HCT116 (cell line): ENCODE data around the gene EXOC4. TPM values are rescaled to one million over a fixed set of nuclear protein-coding genes. Genes with fewer than 3 reads are reported as not detected.

Experiments
- ATAC-seq: fragments of 200-7000 bp; cut with Tn5 transposase; 2 replicates; pipeline ENCODE4 v1.9.1; 2020; ENCODE audit warnings: mild to moderate bottlenecking, moderate library complexity
- BruUV-seq: library from RNA; stranded (reverse); fragments of 400-500 nt; replicated peaks from 2 replicates; lab custom pipeline; 2021; lab: Mats Ljungman, UMichigan
- CTCF ChIA-PET: fragments of 300-600 bp; sonication (Branson Sonifier 250); formaldehyde crosslinking; loops from one replicate; lab custom pipeline; 2021; ENCODE audit warnings: antibody characterized with exemption; lab: Charles Lee
- POLR2A ChIA-PET: fragments of 300-600, 350-600 bp; sonication (Branson Sonifier 250); formaldehyde crosslinking; loops from one replicate; lab custom pipeline; 2021; ENCODE audit warnings: antibody characterized with exemption; lab: Charles Lee
- RAD21 ChIA-PET, 2 experiments: fragments of 300-600 bp; sonication (Branson Sonifier 250); formaldehyde crosslinking; loops; one replicate each; lab custom pipeline; 2023; ENCODE audit warnings: low total read pairs in 2 of 2; ENCODE audit not compliant: uncharacterized antibody in 2 of 2, unreplicated experiment in 2 of 2, low non-redundant PET in 1 of 2; lab: Charles Lee
- DNase-seq: peaks from one replicate; pipeline ENCODE4 v3.0.0-alpha.2; 2010; ENCODE audit warnings: low read depth, low spot score
- H2AFZ ChIP-seq: fragments of 200-600 bp; shearing (Covaris generic), sonication (generic); 2 replicates; pipeline ENCODE4 v1.6.1; 2017; ENCODE audit warnings: low read depth, mixed run types, mixed read lengths, antibody characterized with exemption, low read length; ENCODE audit not compliant: poor library complexity, severe bottlenecking
- H3K27ac ChIP-seq: 2 replicates; pipeline ENCODE4 v1.5.1; 2012; ENCODE audit warnings: low read depth, low read length
- H3K27me3 ChIP-seq: fragments of 200-600 bp; sonication (generic); 2 replicates; pipeline ENCODE4 v1.6.1; 2016; ENCODE audit warnings: mixed run types, low read length, mixed read lengths; ENCODE audit not compliant: insufficient read depth
- H3K36me3 ChIP-seq, 2 experiments: fragments of 200-500 bp in 1 of 2; fragments of 200-600 bp in 1 of 2; sonication (Bioruptor generic) in 1 of 2; sonication (generic) in 1 of 2; 2 replicates each; pipeline versions ENCODE4 v1.5.1 to v1.6.1; 2014 to 2016; ENCODE audit warnings: low read length in 2 of 2, inconsistent platforms in 1 of 2, mixed read lengths in 1 of 2, mixed run types in 1 of 2; ENCODE audit not compliant: insufficient read depth in 2 of 2, control insufficient read depth in 1 of 2
- H3K4me1 ChIP-seq, 2 experiments: fragments of 200-600 bp in 1 of 2; sonication (generic) in 1 of 2; 2 replicates each; pipeline versions ENCODE4 v1.5.1 to v1.6.1; 2012 to 2017; ENCODE audit warnings: low read length in 2 of 2, inconsistent platforms in 1 of 2, mild to moderate bottlenecking in 1 of 2, mixed read lengths in 1 of 2, mixed run types in 1 of 2, moderate library complexity in 1 of 2; ENCODE audit not compliant: insufficient read depth in 2 of 2, control insufficient read depth in 1 of 2
- H3K4me2 ChIP-seq: fragments of 200-600 bp; sonication (generic); 2 replicates; pipeline ENCODE4 v1.6.1; 2017; ENCODE audit warnings: mixed run types, low read length, mixed read lengths
- H3K4me3 ChIP-seq, 2 experiments: fragments of 200-600 bp in 1 of 2; sonication (generic) in 1 of 2; replicated peaks in 1 of 2; 2 replicates each; pipeline ENCODE4 v1.5.1; 2011 to 2016; ENCODE audit warnings: low read length in 2 of 2, control low read depth in 1 of 2, low read depth in 1 of 2, mild to moderate bottlenecking in 1 of 2, mixed read lengths in 1 of 2, mixed run types in 1 of 2
- H3K79me2 ChIP-seq: fragments of 200-600 bp; sonication (generic); 2 replicates; pipeline ENCODE4 v1.6.1; 2017; ENCODE audit warnings: mild to moderate bottlenecking, mixed run types, low read length, moderate library complexity, mixed read lengths; ENCODE audit not compliant: insufficient read depth
- H3K9ac ChIP-seq: fragments of 200-600 bp; sonication (generic); 2 replicates; pipeline ENCODE4 v1.6.1; 2016; ENCODE audit warnings: low read length, mixed read lengths
- H3K9me2 ChIP-seq: fragments of 200-600 bp; sonication (generic), shearing (Covaris generic); 2 replicates; pipeline ENCODE4 v1.6.1; 2017; ENCODE audit warnings: mixed run types, mild to moderate bottlenecking, moderate library complexity; ENCODE audit not compliant: insufficient read depth
- H3K9me3 ChIP-seq, 2 experiments: fragments of 200-500 bp in 1 of 2; fragments of 200-600 bp in 1 of 2; sonication (Bioruptor generic) in 1 of 2; sonication (generic) in 1 of 2; 2 replicates each; pipeline ENCODE4 v1.6.1; 2014 to 2017; ENCODE audit warnings: low read length in 2 of 2, mixed read lengths in 2 of 2, inconsistent platforms in 1 of 2, low read depth in 1 of 2, mild to moderate bottlenecking in 1 of 2, mixed run types in 1 of 2, moderate library complexity in 1 of 2; ENCODE audit not compliant: control insufficient read depth in 1 of 2, insufficient read depth in 1 of 2
- H4K20me1 ChIP-seq: fragments of 200-600 bp; sonication (generic), shearing (Covaris generic); 2 replicates; pipeline ENCODE4 v1.6.1; 2017; ENCODE audit warnings: mixed run types, mild to moderate bottlenecking, moderate library complexity; ENCODE audit not compliant: insufficient read depth
- CEBPB ChIP-seq: IDR thresholded peaks from 2 replicates; pipeline ENCODE4 v1.6.1; 2012; ENCODE audit warnings: low read depth
- CTCF ChIP-seq, 3 experiments: fragments of 200-600 bp in 1 of 3; sonication (generic) in 1 of 3; IDR thresholded peaks in 2 of 3; conservative IDR thresholded peaks in 1 of 3; 2 replicates each; pipeline ENCODE4 v1.5.1; 2012 to 2017; ENCODE audit warnings: low read depth in 2 of 3, low read length in 2 of 3, antibody characterized with exemption in 1 of 3, borderline replicate concordance in 1 of 3, control low read depth in 1 of 3, mild to moderate bottlenecking in 1 of 3, mixed read lengths in 1 of 3, mixed run types in 1 of 3, moderate library complexity in 1 of 3; ENCODE audit not compliant: insufficient read depth in 1 of 3
- EGR1 ChIP-seq: IDR thresholded peaks from 2 replicates; pipeline ENCODE4 v1.6.1; 2012; ENCODE audit warnings: low read depth
- FOSL1 ChIP-seq: IDR thresholded peaks from 2 replicates; pipeline ENCODE4 v1.6.1; 2012; ENCODE audit warnings: low read depth
- POLR2A ChIP-seq: IDR thresholded peaks from 2 replicates; pipeline ENCODE4 v1.7.0; 2011; ENCODE audit warnings: borderline replicate concordance; ENCODE audit not compliant: insufficient read depth, insufficient read length; ENCODE audit errors: extremely low read depth
- SIN3A ChIP-seq: IDR thresholded peaks from 2 replicates; pipeline ENCODE4 v1.6.1; 2012; ENCODE audit warnings: low read depth
- SRF ChIP-seq: IDR thresholded peaks from 2 replicates; pipeline ENCODE4 v1.6.1; 2012; ENCODE audit warnings: low read depth
- YY1 ChIP-seq: IDR thresholded peaks from 2 replicates; pipeline ENCODE4 v1.6.1; 2011; ENCODE audit warnings: low read length, low read depth, moderate library complexity, mild to moderate bottlenecking; ENCODE audit not compliant: insufficient replicate concordance; ENCODE audit errors: extremely low read depth
- ZBTB33 ChIP-seq: IDR thresholded peaks from 2 replicates; pipeline ENCODE4 v1.6.1; 2011; ENCODE audit warnings: mild to moderate bottlenecking, low read length, moderate library complexity; ENCODE audit not compliant: insufficient replicate concordance; ENCODE audit errors: extremely low read depth
- ZFX ChIP-seq: fragments of 450-650 bp; IDR thresholded peaks from 2 replicates; pipeline ENCODE4 v1.6.1; 2017
- intact Hi-C: fragments of 100-400 bp; cut with micrococcal nuclease; formaldehyde crosslinking; loops from 2 replicates; pipeline ENCODE4 v1.10.0; 2022
- total RNA-seq: library from RNA; stranded (reverse); gene quantifications from one replicate; pipeline ENCODE4 v1.2.1, GENCODE V29; 2021; ENCODE audit not compliant: unreplicated experiment

Gene EXOC4
- total RNA-seq, 1 experiment from 2014 or later, result 40.3 TPM

- Histone ChIP-seq H3K9me2 (no peaks in the 10 kb centered on the region), H3K4me2 (no peak overlapping the region), H3K9me3 (no peaks in the 10 kb centered on the region), H3K4me3 (no peak overlapping the region), H3K4me1 (no peaks in the 10 kb centered on the region), H2AFZ (no peak overlapping the region), H3K9ac (no peak overlapping the region), H3K27me3 (no peaks in the 10 kb centered on the region), H3K36me3 (no peaks in the 10 kb centered on the region), H3K27ac (no peak overlapping the region), H3K79me2 (no peaks in the 10 kb centered on the region), H4K20me1 (no peaks in the 10 kb centered on the region)
- CTCF ChIA-PET, result no interaction called here
- TF ChIP-seq POLR2A (no peak), CTCF (IDR thresholded peaks at IDR 0.05 in 2 of 3, conservative IDR thresholded peaks at IDR 0.05 in 1 of 3; ENCODE audit: borderline replicate concordance in 1 of 3, insufficient read depth in 1 of 3, low read depth in 2 of 3, low read length in 2 of 3) (no peak), ZFX (no peak)
- intact Hi-C loops, result no loop called here
- POLR2A ChIA-PET, result no interaction called here
- no TSS peak for BruUV-seq
- RAD21 ChIA-PET, result no interaction called here
- no peak for ATAC-seq
- DNase-seq, result no peak
Observed at GRCh38 chr7:134062460-134062859, 809.6 kb downstream of the EXOC4 start.

- intact Hi-C loops, result no loop called here
- Histone ChIP-seq H4K20me1 (no peaks in the 10 kb centered on the region), H3K36me3 (no peaks in the 10 kb centered on the region), H3K4me1 (no peaks in the 10 kb centered on the region), H3K9me2 (no peaks in the 10 kb centered on the region), H3K4me2 (no peak overlapping the region), H2AFZ (no peak overlapping the region), H3K27ac (no peak overlapping the region), H3K9ac (no peak overlapping the region), H3K79me2 (no peaks in the 10 kb centered on the region), H3K27me3 (no peaks in the 10 kb centered on the region), H3K4me3 (no peak overlapping the region), H3K9me3 (no peaks in the 10 kb centered on the region)
- RAD21 ChIA-PET, result interaction anchor here in 1 of 2 experiments (0.7 kb wide), 1 partner anchor 415 kb away, joined by 4 read pairs; no protein-coding TSS in a partner anchor
- TF ChIP-seq SIN3A (no peak), ZFX (no peak), CEBPB (no peak), ZBTB33 (no peak), EGR1 (no peak), SRF (no peak), FOSL1 (no peak), YY1 (no peak)
- BruUV-seq, result no TSS peak
- POLR2A ChIA-PET, result no interaction called here
- CTCF ChIA-PET, result no interaction called here
- no peak for ATAC-seq
- no peak for DNase-seq
Observed at GRCh38 chr7:134065415-134065814, 812.5 kb downstream of the EXOC4 start.
